NB4 (cell line): ENCODE measurements around the gene COG8.
"Not testable (repeated sequence)": the region's sequence is repeated elsewhere in the genome, so short reads cannot be mapped to it uniquely, and the experiment has no call there.

Experiments used
- DNase-seq: peaks from one replicate; pipeline ENCODE4 v3.0.0; 2010; ENCODE audit warnings: low read depth
- H3K4me3 ChIP-seq: one replicate; pipeline ENCODE4 v1.5.1; 2011; ENCODE audit warnings: mild to moderate bottlenecking, low read depth, low read length, moderate library complexity
- CTCF ChIP-seq: IDR thresholded peaks from one replicate; pipeline ENCODE4 v1.5.1; 2012; ENCODE audit warnings: low read depth, low read length
- MYC ChIP-seq: IDR thresholded peaks from 2 replicates; pipeline ENCODE4 v1.6.1; 2011; ENCODE audit warnings: low read depth, low read length
- POLR2A ChIP-seq: IDR thresholded peaks from 2 replicates; pipeline ENCODE4 v1.6.1; 2011; ENCODE audit warnings: mild to moderate bottlenecking; ENCODE audit not compliant: insufficient read length; ENCODE audit errors: extremely low read depth
- TF ChIP-seq, protein P1 (sequence below): IDR thresholded peaks from 2 replicates; pipeline ENCODE4 v1.6.1; 2011; ENCODE audit warnings: low read depth, low read length

Gene COG8

DNA sequence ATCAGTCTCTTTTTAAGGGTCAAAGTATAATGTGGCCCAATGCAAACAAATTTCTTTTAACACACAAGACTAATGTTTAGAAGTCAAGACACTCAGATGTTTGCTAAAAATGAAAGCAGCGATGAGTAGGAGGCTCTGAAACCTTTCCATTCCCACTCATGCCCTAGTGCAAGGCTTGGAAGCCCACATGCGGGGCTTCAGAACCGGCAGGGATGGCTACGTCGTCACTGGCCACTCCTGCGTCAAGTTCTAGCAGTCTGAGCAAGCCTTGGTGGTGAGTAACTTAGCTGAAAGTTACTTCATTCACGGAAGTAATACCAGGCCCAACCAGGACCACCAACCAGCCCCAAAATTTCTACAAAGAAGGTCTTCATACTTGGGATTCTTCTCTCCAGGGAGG is 27.1 kb upstream of the COG8 start:
- TF ChIP-seq CTCF = no peak
- no peak for TF ChIP-seq MYC
- TF ChIP-seq, protein P1, sequence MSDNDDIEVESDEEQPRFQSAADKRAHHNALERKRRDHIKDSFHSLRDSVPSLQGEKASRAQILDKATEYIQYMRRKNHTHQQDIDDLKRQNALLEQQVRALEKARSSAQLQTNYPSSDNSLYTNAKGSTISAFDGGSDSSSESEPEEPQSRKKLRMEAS = no peak
- no peak for TF ChIP-seq POLR2A
- no peak overlapping the region for H3K4me3 ChIP-seq
- DNase-seq = no peak

DNA sequence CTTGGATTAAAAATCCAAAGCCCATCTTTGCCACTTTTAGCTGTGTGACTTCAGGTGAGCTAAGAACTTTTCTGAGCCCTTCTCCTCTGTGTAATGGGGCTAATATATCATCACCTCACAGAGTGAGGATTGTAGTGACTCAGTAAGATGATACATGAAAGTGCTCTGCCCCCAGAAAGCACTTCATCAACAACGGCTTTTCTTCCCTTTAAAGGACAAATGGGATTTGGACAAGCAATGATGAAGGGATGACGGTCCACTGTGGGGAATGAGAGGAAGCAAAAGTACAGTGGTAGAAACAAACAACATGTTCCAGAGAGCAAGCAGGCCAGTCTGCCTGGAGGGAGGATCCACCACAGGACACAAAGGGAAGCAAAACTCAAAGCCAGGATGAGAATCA is 26.5 kb upstream of the COG8 start:
- DNase-seq = no peak
- TF ChIP-seq, protein P1 = no peak
- TF ChIP-seq MYC = no peak
- no peak for TF ChIP-seq POLR2A
- no peak for TF ChIP-seq CTCF

DNA sequence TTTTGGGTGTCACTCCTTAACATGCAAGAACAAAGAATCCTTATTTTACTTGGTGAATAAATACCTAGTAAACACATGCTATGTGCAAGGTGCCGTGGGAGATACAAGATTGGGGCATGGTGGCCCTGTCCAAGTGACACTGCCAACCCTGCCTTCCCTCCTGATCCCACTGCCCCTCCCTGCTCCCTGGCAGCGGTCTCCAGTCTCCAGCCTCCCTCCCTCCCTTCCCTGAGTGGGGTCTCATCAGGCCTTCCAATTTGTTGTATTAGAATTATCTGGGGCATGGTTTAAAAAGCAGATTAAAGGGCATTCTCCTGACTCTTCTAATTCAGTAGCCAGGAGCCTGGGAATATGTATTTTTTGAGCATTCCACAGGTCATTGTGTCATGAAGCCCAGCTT is 24.7 kb upstream of the COG8 start:
- no peak overlapping the region for H3K4me3 ChIP-seq
- no peak for TF ChIP-seq CTCF
- DNase-seq = no peak

More for the DNA sequence above, 26.5 kb upstream of the COG8 start:
- no peak overlapping the region for H3K4me3 ChIP-seq

DNA sequence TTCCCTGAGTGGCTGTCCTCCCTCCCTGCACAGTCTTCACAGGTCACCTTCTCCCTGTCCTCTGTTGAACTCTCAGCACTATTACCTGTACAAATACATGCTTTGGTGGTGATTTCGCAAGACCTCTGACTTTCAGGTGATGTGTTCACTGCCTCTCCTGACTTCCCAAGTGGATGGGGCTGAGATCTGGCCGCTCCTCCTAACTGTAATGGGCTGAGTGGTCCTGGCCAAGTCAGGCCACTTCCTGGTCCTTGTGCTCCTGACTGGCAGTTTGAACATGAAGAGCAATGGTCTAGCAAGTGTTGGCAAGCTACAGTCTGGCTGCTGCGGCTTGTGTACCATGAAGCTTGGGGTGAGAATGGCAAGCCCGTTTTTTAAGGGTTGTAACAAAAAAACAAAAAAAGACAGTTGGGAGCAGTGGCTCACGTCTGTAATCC is 23.9 kb upstream of the COG8 start:
- TF ChIP-seq MYC (no peak), POLR2A (no peak)
- TF ChIP-seq, protein P1 = no peak
- DNase-seq = no peak
- H3K4me3 ChIP-seq = no peak overlapping the region

DNA sequence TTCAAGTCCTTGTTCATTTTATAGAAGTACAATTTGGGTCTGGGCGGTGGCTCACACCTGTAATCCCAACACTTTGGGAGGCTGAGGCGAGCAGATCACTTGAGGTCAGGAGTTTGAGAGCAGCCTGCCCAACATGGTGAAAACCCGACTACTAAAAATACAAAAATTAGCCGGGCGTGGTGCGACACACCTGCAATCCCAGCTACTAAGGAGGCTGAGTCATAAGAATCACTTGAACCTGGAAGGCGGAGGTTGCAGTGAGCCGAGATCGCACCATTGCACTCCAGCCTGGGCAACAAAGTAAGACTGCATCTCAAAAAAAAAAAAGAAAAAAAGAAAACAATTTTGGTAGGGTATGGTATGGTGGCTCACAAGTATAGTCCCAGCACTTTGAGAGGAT is 20.7 kb upstream of the COG8 start:
- DNase-seq, H3K4me3 ChIP-seq: not testable (repeated sequence)

DNA sequence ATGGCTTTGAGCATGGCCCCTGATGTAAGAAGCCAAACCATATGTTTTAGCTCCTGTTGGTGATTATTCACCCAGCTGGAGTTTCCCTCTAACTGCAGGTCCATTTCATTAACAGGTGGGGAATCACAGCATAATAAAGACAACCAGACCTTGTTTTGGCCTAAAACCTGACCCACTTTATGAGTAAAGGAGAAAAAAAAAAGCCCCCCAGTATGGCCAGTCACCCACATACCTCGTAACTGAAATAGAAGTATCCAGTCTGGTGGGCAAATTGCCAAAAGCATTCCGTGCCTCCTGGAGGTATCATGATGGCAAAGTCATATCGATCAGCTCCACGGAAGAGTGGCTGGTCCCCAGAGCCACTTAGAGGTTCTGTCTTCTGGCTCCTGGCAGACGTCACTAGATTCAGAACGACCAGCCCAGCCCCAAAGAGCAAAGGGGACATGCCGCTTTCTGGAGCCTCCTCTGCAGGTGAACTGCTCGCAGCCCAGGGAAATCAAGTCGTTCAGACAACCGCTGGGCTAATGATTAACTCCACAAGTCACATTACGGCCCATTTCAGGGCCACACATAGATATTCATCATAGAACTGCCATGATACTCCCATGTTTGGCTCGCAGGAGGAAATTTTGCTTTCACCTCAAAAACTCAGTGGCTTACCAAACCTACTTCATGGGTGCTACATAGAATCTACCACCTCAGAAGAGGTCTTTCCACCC is 12.1 kb upstream of the COG8 start, which contains the start of gene TMED6:
Gene TMED6 (minus strand): TSS at position 478 of the 719 bp plus-strand sequence. CDS start 33 bp downstream, at position 445.
- TF ChIP-seq, protein P1 = no peak
- no peak for TF ChIP-seq POLR2A
- H3K4me3 ChIP-seq = no peak within 1 kb of the TSS
- DNase-seq = no peak

- no peak for DNase-seq
- TF ChIP-seq POLR2A (no peak), CTCF (no peak), MYC (no peak)
- TF ChIP-seq, protein P1 = no peak
- H3K4me3 ChIP-seq = no peak overlapping the region
Measured at GRCh38 chr16:69350536-69351133, 11.3 kb upstream of the COG8 start.
